ENCODE data around the gene CAMTA2.

DNA sequence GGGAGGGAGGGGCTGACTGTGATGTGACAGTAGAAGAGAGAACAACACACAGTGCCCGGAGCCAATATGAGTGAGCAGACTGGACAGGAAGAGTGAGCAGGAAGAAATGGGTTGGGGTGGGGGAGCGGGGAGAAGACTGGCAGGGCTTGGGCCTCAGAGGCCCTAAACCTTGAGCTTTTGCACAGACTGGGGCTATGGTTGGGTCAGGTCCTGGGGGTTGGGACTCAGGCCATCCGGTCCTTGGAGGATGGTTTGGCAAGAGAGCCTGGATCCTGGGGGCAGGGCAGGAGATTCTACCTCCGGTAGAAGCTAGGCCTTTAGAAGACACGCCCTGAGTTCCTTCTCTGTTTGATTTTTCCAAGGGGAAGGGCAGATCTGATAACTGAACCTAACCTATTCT lies 1.1 kb downstream of the CAMTA2 start:
- TF ChIP-seq, protein P1, sequence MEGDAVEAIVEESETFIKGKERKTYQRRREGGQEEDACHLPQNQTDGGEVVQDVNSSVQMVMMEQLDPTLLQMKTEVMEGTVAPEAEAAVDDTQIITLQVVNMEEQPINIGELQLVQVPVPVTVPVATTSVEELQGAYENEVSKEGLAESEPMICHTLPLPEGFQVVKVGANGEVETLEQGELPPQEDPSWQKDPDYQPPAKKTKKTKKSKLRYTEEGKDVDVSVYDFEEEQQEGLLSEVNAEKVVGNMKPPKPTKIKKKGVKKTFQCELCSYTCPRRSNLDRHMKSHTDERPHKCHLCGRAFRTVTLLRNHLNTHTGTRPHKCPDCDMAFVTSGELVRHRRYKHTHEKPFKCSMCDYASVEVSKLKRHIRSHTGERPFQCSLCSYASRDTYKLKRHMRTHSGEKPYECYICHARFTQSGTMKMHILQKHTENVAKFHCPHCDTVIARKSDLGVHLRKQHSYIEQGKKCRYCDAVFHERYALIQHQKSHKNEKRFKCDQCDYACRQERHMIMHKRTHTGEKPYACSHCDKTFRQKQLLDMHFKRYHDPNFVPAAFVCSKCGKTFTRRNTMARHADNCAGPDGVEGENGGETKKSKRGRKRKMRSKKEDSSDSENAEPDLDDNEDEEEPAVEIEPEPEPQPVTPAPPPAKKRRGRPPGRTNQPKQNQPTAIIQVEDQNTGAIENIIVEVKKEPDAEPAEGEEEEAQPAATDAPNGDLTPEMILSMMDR (conservative IDR thresholded peaks at IDR 0.05; ENCODE audit: low read depth in 2 of 2) = no peak
- TF ChIP-seq EZH2 (IDR thresholded peaks at IDR 0.05; ENCODE audit: low read depth, unreplicated experiment) (no peak), POLR2AphosphoS5 (IDR thresholded peaks at IDR 0.05; ENCODE audit: low read depth) (no peak), STAT1 (IDR thresholded peaks at IDR 0.05; ENCODE audit: unreplicated experiment) (no peak), EZH2phosphoT487 (IDR thresholded peaks at IDR 0.05; ENCODE audit: unreplicated experiment) (no peak), CREB1 (CRISPR knock-in tag; IDR thresholded peaks at IDR 0.05; ENCODE audit: low read depth) (no peak)
- TF ChIP-seq, protein P2, sequence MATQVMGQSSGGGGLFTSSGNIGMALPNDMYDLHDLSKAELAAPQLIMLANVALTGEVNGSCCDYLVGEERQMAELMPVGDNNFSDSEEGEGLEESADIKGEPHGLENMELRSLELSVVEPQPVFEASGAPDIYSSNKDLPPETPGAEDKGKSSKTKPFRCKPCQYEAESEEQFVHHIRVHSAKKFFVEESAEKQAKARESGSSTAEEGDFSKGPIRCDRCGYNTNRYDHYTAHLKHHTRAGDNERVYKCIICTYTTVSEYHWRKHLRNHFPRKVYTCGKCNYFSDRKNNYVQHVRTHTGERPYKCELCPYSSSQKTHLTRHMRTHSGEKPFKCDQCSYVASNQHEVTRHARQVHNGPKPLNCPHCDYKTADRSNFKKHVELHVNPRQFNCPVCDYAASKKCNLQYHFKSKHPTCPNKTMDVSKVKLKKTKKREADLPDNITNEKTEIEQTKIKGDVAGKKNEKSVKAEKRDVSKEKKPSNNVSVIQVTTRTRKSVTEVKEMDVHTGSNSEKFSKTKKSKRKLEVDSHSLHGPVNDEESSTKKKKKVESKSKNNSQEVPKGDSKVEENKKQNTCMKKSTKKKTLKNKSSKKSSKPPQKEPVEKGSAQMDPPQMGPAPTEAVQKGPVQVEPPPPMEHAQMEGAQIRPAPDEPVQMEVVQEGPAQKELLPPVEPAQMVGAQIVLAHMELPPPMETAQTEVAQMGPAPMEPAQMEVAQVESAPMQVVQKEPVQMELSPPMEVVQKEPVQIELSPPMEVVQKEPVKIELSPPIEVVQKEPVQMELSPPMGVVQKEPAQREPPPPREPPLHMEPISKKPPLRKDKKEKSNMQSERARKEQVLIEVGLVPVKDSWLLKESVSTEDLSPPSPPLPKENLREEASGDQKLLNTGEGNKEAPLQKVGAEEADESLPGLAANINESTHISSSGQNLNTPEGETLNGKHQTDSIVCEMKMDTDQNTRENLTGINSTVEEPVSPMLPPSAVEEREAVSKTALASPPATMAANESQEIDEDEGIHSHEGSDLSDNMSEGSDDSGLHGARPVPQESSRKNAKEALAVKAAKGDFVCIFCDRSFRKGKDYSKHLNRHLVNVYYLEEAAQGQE (IDR thresholded peaks at IDR 0.05; ENCODE audit: unreplicated experiment) = no peak

Measured in GM23338 (cell line).